Osteocyte (in vitro differentiated cells): ENCODE results near the gene TUBG1. TPM values are rescaled to one million over a fixed set of nuclear protein-coding genes. Genes with fewer than 3 reads are reported as not detected.

Source experiments
- DNase-seq: peaks from one replicate; pipeline ENCODE4 v3.0.0; 2021; ENCODE audit warnings: mixed read lengths; ENCODE audit not compliant: unreplicated experiment; ENCODE audit errors: extremely low spot score
- H3K27ac Mint-ChIP-seq: one replicate; pipeline ENCODE4 v1.8.0; 2021; ENCODE audit warnings: mild to moderate bottlenecking, mixed read lengths; ENCODE audit not compliant: unreplicated experiment
- H3K27me3 Mint-ChIP-seq: one replicate; pipeline ENCODE4 v1.8.0; 2021; ENCODE audit warnings: mixed read lengths; ENCODE audit not compliant: unreplicated experiment
- H3K36me3 Mint-ChIP-seq: one replicate; pipeline ENCODE4 v1.8.0; 2021; ENCODE audit warnings: mixed read lengths; ENCODE audit not compliant: unreplicated experiment
- H3K4me1 Mint-ChIP-seq: one replicate; pipeline ENCODE4 v1.8.0; 2021; ENCODE audit warnings: mixed read lengths; ENCODE audit not compliant: unreplicated experiment
- H3K4me3 Mint-ChIP-seq: one replicate; pipeline ENCODE4 v1.8.0; 2021; ENCODE audit warnings: mild to moderate bottlenecking, moderate library complexity, mixed read lengths; ENCODE audit not compliant: unreplicated experiment
- H3K9me3 Mint-ChIP-seq: one replicate; pipeline ENCODE4 v1.8.0; 2021; ENCODE audit warnings: mixed read lengths; ENCODE audit not compliant: unreplicated experiment
- total RNA-seq: library from RNA; stranded (reverse); gene quantifications from 2 replicates; pipeline ENCODE4 v1.2.1, GENCODE V29; 2021
- TF ChIP-seq, protein P1 (sequence below): fragments of 200-600 bp; sonication (generic); IDR thresholded peaks from 2 replicates; pipeline ENCODE4 v1.5.0; 2021; ENCODE audit warnings: antibody characterized with exemption, mild to moderate bottlenecking, moderate library complexity

The TUBG1 gene
- total RNA-seq, 1 donor from 2014 or later: 47.2 TPM

DNA sequence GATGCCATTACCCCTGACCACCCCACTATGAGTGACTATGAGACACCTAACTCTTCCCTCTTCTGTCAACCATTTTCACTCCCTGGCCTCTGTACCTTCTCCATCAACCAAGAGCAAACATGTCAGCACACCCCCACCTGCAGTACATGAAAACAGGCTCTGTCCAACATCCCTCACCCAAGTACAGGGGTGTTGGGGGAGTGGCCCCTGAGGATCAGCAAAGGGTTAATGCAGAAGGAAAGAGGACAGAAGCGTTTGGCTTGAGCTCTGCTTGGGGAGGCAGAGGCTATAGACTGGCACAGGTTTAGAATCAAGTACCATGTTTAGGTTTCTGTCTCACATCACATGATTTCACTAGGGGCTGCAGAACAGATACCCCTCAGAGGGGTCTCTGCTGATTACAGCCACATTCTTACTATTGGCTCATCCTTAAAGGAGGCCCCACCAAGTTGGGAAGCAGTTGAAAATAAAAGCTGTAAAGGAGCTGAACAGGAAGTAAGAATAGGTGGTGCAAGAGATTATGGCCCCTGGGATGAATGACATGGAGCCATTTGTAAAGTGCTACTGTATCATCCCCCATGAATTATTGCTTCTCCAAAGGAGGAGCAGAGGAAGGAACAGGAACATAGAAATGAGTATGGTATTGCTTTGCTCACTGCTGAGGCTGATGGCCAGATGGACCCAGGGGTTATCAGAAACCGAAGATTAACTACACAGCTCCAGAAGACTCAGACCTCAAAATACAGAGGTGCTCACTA is 29.5 kb upstream of the TUBG1 start:
- no peak for DNase-seq
- Mint-ChIP-seq H3K27ac (peak overlapping the region; percentile 32), H3K4me3 (no peak overlapping the region), H3K4me1 (peaks cover 23% of the 10 kb centered on the region), H3K9me3 (no peaks in the 10 kb centered on the region), H3K27me3 (no peaks in the 10 kb centered on the region), H3K36me3 (peaks cover 25% of the 10 kb centered on the region)
- TF ChIP-seq, protein P1, sequence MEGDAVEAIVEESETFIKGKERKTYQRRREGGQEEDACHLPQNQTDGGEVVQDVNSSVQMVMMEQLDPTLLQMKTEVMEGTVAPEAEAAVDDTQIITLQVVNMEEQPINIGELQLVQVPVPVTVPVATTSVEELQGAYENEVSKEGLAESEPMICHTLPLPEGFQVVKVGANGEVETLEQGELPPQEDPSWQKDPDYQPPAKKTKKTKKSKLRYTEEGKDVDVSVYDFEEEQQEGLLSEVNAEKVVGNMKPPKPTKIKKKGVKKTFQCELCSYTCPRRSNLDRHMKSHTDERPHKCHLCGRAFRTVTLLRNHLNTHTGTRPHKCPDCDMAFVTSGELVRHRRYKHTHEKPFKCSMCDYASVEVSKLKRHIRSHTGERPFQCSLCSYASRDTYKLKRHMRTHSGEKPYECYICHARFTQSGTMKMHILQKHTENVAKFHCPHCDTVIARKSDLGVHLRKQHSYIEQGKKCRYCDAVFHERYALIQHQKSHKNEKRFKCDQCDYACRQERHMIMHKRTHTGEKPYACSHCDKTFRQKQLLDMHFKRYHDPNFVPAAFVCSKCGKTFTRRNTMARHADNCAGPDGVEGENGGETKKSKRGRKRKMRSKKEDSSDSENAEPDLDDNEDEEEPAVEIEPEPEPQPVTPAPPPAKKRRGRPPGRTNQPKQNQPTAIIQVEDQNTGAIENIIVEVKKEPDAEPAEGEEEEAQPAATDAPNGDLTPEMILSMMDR: no peak

DNA sequence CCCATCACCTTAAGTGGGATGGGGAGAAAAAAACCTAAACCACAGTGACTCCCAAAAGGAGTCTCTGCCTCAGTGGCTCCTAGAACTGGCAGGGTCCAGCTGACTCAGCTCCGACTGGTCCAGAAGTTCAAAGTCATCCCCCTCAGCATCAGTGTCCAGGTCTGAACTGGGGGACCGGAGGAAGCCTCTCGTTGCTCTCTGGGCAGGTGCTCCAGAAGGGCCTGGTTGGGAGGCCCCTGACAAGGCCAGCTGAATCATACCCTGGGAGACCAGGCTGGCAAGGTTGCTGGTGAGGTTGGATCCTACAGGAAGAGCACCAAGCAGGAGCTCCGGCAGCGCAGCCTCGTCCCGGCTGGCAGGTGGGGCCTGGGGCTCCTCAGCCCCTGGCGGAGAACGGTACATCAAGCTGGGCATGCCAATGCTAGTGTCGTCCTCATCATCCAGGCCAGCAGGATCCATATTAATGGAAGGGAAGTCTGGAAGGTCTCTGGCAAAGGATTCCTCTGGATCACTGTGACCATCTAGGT is 27.7 kb upstream of the TUBG1 start:
- Mint-ChIP-seq H3K9me3 (no peaks in the 10 kb centered on the region), H3K4me1 (peaks cover 12% of the 10 kb centered on the region), H3K27ac (no peak overlapping the region), H3K4me3 (no peak overlapping the region), H3K36me3 (peaks cover 33% of the 10 kb centered on the region), H3K27me3 (no peaks in the 10 kb centered on the region)
- no peak for DNase-seq
- TF ChIP-seq, protein P1: no peak

DNA sequence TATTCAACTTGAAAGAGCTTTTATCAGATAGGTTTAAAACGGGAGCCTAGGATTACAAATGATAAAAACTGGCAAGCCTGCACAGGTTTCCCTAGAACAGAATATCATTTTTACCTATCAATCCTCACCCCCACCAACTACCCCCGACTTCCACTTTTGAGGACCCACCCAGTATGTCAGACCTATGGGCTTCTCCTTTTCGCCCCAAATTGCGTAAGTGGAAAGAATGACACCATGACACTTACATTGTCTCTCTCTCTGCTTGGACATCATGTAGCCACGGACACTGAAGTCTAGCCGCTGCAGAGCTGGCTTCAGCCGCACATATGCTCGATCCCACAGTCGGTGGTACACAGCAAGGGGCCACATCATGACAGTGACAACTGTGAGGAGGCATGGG is 24.6 kb upstream of the TUBG1 start:
- Mint-ChIP-seq H3K27me3 (no peaks in the 10 kb centered on the region), H3K36me3 (peaks cover 45% of the 10 kb centered on the region), H3K4me3 (no peak overlapping the region), H3K9me3 (no peaks in the 10 kb centered on the region), H3K4me1 (peaks cover 2% of the 10 kb centered on the region), H3K27ac (no peak overlapping the region)
- TF ChIP-seq, protein P1: no peak
- no peak for DNase-seq

DNA sequence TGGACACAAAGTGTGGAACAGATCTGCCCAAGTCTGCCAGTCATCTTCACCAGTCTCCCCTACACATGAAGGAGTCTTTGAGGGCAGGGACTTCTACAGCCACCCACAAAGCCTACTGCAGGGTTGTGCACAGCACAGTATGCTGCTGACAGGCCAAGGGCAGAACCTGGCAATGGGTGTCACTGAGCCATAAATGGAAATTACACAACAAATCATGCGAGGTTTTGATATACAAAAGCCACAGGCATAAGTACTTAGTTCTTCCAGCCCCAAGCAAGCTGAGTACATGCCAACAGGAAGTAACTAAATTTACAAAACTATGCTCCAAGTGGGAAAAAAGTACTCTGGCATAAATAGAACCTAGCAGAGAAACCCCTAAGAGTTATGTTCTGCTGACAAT is 24.1 kb upstream of the TUBG1 start:
- TF ChIP-seq, protein P1: no peak
- no peak overlapping the region for H3K4me3 Mint-ChIP-seq
- DNase-seq: no peak
- H3K9me3 Mint-ChIP-seq: no peaks in the 10 kb centered on the region
- H3K27ac Mint-ChIP-seq: no peak overlapping the region
- no peaks in the 10 kb centered on the region for H3K27me3 Mint-ChIP-seq
- H3K36me3 Mint-ChIP-seq: peaks cover 46% of the 10 kb centered on the region
- peaks cover 2% of the 10 kb centered on the region for H3K4me1 Mint-ChIP-seq

DNA sequence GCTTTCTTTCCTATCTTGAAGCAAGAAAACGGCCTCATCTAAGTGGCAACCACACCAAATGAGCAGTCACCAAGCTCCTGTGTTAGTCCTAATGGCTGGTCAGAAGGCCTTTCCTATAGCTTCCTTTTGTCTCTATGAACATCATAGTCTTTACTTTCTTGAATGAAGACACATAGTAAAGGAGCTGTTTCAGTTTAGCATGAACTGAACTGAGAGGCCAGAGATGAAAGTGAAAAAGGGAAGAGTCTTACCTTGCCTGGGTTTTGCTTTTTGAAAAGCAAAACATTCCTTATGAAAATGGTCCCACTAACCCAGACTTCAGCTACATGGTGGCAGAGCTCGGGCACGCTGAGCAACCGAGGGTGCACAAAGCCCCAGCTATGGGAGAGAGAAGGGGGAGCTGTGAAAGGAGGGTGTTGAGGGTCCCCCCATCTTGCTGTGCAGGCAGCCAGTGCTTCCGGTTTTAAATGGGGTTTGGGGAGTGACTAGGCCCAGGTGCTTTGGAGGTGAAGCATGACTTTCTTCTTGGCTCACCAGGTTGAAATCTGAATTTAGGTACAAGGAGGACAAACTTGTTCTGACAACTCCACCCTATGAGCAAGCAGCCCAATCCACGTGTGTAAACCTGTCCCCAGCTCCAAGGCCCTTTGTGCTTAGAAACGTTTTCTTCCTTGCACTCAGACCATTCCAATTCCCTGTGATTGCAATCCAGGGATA is 22.8 kb upstream of the TUBG1 start:
- no peaks in the 10 kb centered on the region for H3K9me3 Mint-ChIP-seq
- H3K36me3 Mint-ChIP-seq: peaks cover 48% of the 10 kb centered on the region
- DNase-seq: no peak
- no peak overlapping the region for H3K4me3 Mint-ChIP-seq
- H3K4me1 Mint-ChIP-seq: peaks cover 2% of the 10 kb centered on the region
- H3K27ac Mint-ChIP-seq: no peak overlapping the region
- TF ChIP-seq, protein P1: no peak
- no peaks in the 10 kb centered on the region for H3K27me3 Mint-ChIP-seq
